GM21825 (cell line): ENCODE measurements around the gene SLC16A11.

Experiments used
- ATAC-seq: cut with Tn5 transposase; IDR thresholded peaks from one replicate; pipeline ENCODE4 v1.9.1; 2021; ENCODE audit warnings: mild to moderate bottlenecking, moderate library complexity; ENCODE audit not compliant: unreplicated experiment

The SLC16A11 gene

GRCh38 chr17:7026471-7027115, 17.3 kb downstream of the SLC16A11 start:
- no peak for ATAC-seq

- no peak for ATAC-seq
Observed at GRCh38 chr17:7025245-7025644, 18.6 kb downstream of the SLC16A11 start.

- no peak for ATAC-seq
Observed at GRCh38 chr17:7024402-7024785, 19.5 kb downstream of the SLC16A11 start.

- ATAC-seq: peak; percentile 39
Observed at GRCh38 chr17:7023576-7024401, 20.1 kb downstream of the SLC16A11 start.

GRCh38 chr17:7022781-7023571, 20.9 kb downstream of the SLC16A11 start, which contains the start of gene BCL6B:
TSS of gene BCL6B (plus strand) at chr17:7023050. CDS start at chr17:7023672, 622 bp downstream.
- no peak for ATAC-seq

- peak; percentile 50 for ATAC-seq
Observed at GRCh38 chr17:7021993-7022778, 21.7 kb downstream of the SLC16A11 start.

GRCh38 chr17:7020894-7021664, 22.8 kb downstream of the SLC16A11 start:
- ATAC-seq: no peak

GRCh38 chr17:7019839-7020519, 23.9 kb downstream of the SLC16A11 start:
- ATAC-seq: no peak

- ATAC-seq: no peak
Observed at GRCh38 chr17:7019367-7019766, 24.5 kb downstream of the SLC16A11 start.

- no peak for ATAC-seq
Observed at GRCh38 chr17:7018331-7018964, 25.4 kb downstream of the SLC16A11 start.

- ATAC-seq: no peak
Observed at GRCh38 chr17:7017827-7018200, 26.1 kb downstream of the SLC16A11 start.

GRCh38 chr17:7016886-7017826, 26.7 kb downstream of the SLC16A11 start:
- no peak for ATAC-seq

- no peak for ATAC-seq
Observed at GRCh38 chr17:7016418-7016817, 27.5 kb downstream of the SLC16A11 start.

GRCh38 chr17:7014995-7015958, 28.6 kb downstream of the SLC16A11 start:
- ATAC-seq: peak; percentile 14

GRCh38 chr17:7014261-7014994, 29.5 kb downstream of the SLC16A11 start:
- peak; percentile 78 for ATAC-seq

- no peak for ATAC-seq
Observed at GRCh38 chr17:7011942-7012254, 32.0 kb downstream of the SLC16A11 start.
